ENCODE data around the gene BBS2.
"Not testable (repeated sequence)": the region's sequence is repeated elsewhere in the genome, so short reads cannot be mapped to it uniquely, and the experiment has no call there.

Gene BBS2

GRCh38 chr16:56520251-56520577, 390 bp upstream of the BBS2 start:
- no peak for DNase-seq

- DNase-seq: no peak
Measured at GRCh38 chr16:56518425-56518824, 1.4 kb downstream of the BBS2 start.

- DNase-seq: no peak
Measured at GRCh38 chr16:56517206-56517605, 2.6 kb downstream of the BBS2 start.

GRCh38 chr16:56515665-56516064, 4.2 kb downstream of the BBS2 start:
- DNase-seq: no peak

GRCh38 chr16:56514845-56515244, 5.0 kb downstream of the BBS2 start:
- DNase-seq: no peak

- peak; percentile 85 for DNase-seq
Measured at GRCh38 chr16:56513972-56514371, 5.9 kb downstream of the BBS2 start.

GRCh38 chr16:56513091-56513490, 6.7 kb downstream of the BBS2 start:
- no peak for DNase-seq

GRCh38 chr16:56512025-56512424, 7.8 kb downstream of the BBS2 start:
- DNase-seq: no peak

GRCh38 chr16:56510544-56510943, 9.3 kb downstream of the BBS2 start:
- DNase-seq: no peak

GRCh38 chr16:56506941-56507340, 12.9 kb downstream of the BBS2 start:
- DNase-seq: no peak

- DNase-seq: no peak
Measured at GRCh38 chr16:56505181-56505580, 14.6 kb downstream of the BBS2 start.

- no peak for DNase-seq
Measured at GRCh38 chr16:56493815-56494214, 26.0 kb downstream of the BBS2 start.

- DNase-seq: no peak
Measured at GRCh38 chr16:56493126-56493525, 26.7 kb downstream of the BBS2 start.

GRCh38 chr16:56491657-56492261, 28.1 kb downstream of the BBS2 start:
- DNase-seq: no peak

GRCh38 chr16:56488868-56489267, 31.0 kb downstream of the BBS2 start:
- DNase-seq: not testable (repeated sequence)

- DNase-seq: no peak
Measured at GRCh38 chr16:56488035-56488434, 31.8 kb downstream of the BBS2 start.

GRCh38 chr16:56483394-56483793, 36.4 kb downstream of the BBS2 start:
- DNase-seq: no peak

- no peak for DNase-seq
Measured at GRCh38 chr16:56482683-56483236, 37.1 kb downstream of the BBS2 start.

- DNase-seq: no peak
Measured at GRCh38 chr16:56481468-56482122, 38.2 kb downstream of the BBS2 start.

- no peak for DNase-seq
Measured at GRCh38 chr16:56480776-56481467, 38.9 kb downstream of the BBS2 start.

- DNase-seq: no peak
Measured at GRCh38 chr16:56479469-56479868, 40.4 kb downstream of the BBS2 start.

- peak; percentile 51 for DNase-seq
Measured at GRCh38 chr16:56478281-56479049, 41.4 kb downstream of the BBS2 start.
